Measurements from ENCODE around the gene PLEKHH1.
A peak's percentile ranks its signal among the peaks of the same experiment; 100 is the strongest.

The PLEKHH1 gene

DNA sequence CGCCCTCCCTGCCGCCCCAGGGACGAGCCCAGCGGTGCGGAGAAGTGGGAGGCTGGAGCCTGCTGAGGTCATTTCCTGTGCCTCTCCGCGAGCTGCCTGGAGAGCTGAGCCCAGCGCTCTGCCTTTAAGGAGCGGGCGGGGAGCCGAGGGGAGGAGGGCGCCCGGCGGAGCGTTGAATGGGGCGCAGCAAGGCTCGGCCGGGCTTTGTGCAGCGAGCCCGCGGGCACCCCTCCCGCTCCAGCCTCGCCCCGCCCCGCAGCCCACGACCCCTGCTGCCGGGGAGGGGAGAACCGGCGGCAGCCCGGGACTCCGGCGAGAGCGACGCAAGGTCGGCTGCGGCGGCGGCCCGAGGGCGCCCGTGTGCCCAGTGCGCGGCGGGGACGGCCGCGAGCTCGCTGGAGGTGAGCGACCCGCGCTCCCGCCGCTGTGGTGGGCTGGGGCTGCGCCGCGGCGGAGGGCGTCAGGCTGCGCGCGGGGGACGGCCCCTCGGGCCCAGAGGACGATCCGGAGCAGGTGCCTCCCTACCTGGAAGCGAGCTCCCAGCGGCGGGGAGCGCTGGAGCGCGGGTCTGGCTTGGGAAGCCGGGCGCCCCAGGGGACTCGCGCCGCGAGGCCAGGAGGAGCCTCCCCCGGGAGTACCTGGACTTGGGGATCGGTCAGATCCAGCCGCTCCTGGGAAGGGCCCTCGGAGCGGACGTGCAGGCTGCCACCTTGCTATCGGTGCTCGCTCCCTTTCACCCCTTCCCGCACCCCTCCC lies at the start of gene PLEKHH1:
TSS of gene PLEKHH1 (plus strand) at position 293 of the 756 bp plus-strand sequence. CDS start 8,578 bp downstream, outside the sequence.
- peak; percentile 11 for DNase-seq

DNA sequence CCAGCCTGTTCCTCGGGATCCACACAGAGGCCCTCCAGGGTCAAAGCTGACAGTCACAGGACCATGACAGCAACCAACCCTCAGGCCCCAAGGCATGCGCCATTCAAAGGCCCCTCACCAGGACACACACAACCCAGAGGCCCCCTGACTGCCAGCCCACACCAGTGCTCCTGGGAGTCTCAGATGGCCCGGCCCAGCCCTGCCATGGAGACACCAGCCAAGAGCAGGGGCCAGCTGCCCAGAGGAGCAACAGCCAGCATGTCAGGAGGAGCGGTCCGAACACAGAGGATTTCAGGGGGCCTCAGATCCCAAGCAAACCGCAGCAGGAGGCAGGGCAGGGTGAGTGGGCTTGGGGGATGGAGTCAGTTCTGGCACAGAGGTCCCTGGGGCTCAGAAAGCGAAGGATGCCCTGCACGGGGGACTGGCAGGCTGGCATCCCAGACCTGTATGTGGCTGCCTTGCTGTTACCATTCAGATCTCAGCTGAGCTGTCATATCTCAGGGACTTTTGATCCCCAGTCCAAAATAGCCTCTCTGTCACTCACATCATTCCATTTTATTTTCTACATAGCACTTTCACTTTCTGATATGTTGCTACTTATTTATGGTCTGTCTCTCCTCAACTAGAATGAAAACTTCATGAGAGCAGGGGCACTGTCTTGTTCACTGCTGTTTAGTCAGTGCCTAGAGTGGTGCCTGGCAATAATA lies 49.4 kb upstream of the PLEKHH1 start:
- no peak for DNase-seq

DNA sequence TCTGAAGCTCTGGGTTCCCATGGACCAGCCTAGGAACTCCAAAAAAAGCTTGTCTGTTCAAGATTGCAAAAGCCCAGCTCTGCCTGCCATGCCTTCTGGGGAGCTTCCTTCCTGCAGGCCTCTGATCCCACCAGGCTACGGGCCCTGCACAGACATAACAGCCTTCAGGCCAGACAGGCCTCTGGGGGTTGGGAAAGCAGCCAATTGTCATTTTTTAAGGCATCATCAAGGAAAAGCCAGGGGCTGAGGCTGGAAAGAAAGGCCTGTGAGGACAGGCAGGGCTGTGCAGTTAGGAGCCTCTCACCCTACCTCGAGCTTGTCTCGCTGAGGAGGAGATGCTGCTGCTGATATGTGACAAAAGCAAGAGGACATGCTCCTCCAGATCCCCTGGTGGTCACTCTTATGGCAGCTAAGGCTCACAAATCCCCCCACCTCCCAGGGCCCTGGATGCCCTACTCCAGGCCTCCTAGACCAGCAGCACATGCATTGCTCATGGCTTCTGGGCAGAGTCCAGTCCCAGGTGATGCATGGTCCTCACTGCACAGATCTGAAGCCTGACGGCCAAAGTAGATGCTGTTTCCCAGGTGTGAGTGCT lies 47.5 kb upstream of the PLEKHH1 start:
- no peak for DNase-seq

DNA sequence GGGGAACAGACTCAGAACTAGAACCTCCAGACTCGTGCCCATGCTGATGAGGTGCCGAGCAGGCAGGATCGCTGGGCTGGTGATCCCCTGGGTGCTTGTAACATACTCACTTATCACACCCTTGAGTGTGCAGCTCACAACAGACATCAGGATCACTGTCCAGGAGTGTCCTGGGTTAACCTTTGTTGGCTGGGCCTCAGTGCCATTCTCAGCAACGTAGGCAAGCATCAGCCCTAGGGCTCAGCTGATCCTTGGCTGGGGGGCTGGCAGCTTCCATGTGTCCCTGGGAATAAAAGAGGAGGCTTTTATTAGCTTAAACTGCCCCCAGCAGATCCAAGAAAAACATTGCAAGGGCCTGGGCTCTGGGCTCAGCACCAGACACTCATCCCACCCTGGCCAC lies 46.2 kb upstream of the PLEKHH1 start:
- no peak for DNase-seq

DNA sequence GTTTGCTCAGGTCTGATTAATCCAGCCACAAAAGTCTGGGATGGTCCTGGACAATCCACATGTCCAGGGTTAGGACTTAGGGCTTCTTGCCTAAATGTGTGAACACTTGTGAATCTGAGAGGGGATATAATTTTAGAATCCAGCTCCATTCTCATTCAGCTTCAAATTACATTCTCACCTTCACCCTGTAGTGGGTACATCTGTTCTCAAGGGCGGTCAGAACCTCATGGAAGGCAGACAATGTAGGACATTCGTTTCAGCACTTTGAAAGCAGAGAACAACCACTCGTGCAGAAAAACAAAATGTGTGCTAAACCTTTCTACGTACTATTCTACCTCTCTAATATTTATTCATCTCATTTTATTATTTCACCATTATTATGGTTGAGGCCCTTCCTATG lies 45.8 kb upstream of the PLEKHH1 start:
- DNase-seq, result no peak

- DNase-seq, result peak; percentile 79
Measured at GRCh38 chr14:67487937-67488893, 44.9 kb upstream of the PLEKHH1 start, which contains the start of gene TMEM229B. Gene TMEM229B, minus strand, starts transcription at chr14:67488721. Its CDS starts 14,798 bp downstream, at chr14:67473923.

DNA sequence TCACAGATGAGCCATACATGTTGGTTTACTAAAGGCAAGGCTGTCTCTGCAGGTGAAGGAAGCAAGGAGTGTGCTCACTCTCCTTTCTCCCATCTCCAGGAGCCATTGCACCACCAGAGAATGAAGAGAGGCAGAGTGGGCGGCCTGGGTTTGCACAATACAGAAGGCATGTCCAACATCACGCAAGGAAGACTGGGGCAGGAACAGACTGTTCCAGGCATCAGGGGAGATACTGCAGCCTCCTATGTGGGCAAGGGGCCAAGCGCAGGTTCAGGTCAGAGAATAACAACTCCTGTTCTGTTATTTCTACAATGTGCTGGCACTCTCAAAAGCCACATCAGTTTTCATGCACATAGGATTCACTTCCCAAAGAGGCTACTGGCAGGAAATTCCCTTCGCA lies 42.9 kb upstream of the PLEKHH1 start:
- no peak for DNase-seq

DNA sequence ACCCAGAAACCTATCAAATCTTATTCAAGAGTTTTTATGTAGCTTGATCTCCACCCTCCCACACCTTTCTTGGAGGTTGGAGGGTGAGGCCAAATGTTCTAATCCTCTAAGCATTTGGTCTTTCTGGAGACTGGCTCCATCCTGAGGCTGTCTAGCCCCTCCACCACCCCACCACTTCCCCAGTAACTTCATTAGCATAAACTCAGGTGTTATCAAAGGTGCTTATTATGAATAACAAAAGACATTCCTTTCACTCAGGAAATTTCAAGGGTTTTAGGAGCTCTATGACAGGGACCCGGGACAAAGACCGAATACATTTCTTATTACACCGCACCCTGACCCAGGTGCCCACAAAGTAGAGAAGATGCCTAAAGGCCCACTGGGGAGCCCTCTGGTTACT lies 41.8 kb upstream of the PLEKHH1 start:
- DNase-seq, result no peak

DNA sequence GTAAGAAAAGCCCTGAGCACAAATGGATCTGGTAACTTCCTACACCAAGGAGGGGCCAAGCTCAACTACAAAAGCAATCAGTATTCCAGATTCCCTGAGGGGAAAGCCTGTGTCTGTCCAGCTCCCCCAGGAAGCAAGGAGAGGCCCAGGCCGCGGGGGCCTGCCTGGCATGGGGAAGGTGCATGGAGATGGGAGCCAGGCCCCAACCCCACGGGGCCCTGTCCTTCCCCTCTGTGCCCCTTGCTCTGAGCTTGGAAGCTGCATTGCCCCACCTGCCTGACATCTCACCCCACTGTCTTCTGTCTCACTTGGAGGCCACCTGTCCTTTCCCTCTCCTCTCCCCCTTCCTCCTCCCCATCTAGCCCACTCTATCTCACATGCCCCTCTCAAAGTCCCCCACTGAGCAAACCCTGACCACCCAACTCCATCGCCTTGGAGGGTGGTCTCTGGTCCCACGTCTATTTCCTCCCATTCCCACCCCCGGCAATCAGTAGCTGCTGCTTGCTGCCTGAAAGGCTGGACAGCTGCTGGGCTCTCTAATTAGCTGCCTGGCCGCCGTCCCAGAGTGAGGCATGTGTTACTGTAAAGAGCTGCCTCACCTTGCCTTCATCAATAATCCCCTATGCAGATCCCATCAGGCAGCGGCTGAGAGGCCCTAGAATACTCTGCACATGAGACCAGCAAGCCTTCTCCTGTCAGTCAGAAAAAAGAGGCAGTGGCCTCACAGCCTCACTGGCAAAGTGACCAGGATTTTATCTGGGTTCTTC lies 41.2 kb upstream of the PLEKHH1 start:
- DNase-seq, result no peak

DNA sequence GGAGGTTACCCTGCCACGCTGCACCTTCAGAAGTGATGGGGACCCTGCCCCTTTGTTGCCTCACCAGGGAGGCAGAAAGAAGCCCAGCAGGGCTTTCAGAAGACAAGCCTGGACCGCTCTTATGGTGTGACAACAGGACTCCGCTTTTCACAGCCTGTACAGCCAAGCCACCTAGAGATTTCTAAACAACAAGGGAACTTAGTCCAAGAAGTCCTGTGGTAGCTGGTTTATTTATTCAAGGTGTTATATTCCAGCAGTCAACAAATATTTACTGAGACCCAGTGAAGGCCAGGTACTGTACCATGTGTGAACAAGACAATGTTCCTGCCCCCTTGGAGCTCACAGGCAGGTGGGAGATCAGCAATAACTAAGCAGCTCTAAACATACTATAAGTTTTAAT lies 40.6 kb upstream of the PLEKHH1 start:
- DNase-seq, result no peak

- DNase-seq, result no peak
Measured at GRCh38 chr14:67493092-67493717, 39.9 kb upstream of the PLEKHH1 start.

GRCh38 chr14:67495827-67496226 lies 37.3 kb upstream of the PLEKHH1 start:
- DNase-seq, result no peak

- DNase-seq, result no peak
Measured at GRCh38 chr14:67497216-67497615, 35.9 kb upstream of the PLEKHH1 start.

DNA sequence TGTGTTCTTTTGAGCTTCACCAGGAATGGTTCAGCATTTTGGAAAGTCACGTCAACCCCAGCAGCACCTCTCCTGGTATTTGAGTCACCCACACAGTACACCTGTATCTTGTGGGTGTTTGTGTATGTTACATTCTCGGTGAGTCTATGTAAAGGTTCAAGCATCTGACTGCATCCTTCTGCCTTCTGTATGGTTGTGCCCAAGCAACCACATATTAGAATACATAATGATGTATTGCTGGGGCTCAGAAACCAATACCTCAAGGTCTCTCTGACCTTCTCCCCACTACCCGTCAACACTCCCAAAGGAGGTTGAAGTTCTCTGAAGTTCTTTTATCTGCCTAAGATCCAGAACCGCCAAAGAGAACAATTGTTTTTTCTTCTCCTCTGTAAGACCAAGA lies 35.4 kb upstream of the PLEKHH1 start:
- DNase-seq, result no peak

DNA sequence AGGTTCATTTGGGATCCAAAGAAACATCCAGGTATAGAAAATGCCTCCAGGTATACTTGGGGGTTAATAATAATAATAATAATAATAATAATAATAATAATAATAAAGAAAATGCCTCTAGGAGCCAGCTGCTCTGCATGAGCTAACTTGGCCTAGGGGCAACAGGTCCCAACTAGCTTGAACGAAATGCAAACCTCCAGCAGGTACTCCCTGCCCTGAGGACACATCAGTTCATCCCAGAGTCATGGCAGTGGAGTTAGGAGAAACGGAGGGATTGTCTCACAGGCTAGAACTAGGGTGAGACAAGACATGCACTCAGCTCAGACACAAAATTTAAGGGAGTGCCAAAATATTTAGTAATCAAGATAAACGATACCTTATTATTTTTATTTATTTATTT lies 32.1 kb upstream of the PLEKHH1 start:
- DNase-seq, result no peak

GRCh38 chr14:67501670-67502069 lies 31.4 kb upstream of the PLEKHH1 start:
- no peak for DNase-seq

- no peak for DNase-seq
Measured at GRCh38 chr14:67502867-67503266, 30.2 kb upstream of the PLEKHH1 start.

DNA sequence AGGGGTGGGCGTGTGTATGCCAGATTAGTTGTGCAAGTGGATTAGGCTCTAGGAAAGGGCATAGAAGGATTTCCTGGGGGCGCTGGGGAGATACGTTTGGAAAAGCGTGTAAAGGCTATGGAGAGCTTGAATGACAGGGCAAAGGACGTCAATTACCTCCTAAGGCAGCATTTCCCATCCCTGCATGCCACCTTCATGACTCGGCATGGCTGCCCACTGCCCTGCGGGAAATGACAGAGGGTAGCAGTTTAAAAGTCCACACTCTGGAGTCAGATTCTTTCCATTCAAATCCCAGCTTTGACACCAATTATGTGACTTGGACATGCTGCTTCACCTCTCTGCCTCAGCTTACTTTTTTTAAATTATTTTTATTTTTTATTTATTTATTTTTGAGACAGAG lies 29.8 kb upstream of the PLEKHH1 start:
- DNase-seq, result no peak

DNA sequence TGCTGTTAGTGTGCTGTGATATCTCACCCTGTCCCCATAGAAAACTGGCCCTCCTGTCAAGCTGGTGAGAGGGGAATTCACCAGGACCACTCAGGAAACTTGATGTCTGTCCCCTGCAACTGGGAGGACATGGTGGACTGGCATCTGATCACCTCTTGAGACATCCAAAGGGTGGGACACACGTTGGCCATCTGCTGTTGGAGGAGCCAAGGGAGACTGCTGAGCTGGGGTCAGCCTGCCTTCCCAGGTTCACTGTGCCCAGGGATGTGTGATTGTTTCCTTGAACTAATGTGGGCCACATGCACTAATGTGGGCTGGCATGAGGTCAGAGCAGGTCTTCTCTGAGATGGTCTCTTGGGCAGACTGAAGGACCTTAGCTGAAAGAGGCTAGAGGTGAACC lies 27.8 kb upstream of the PLEKHH1 start:
- no peak for DNase-seq

DNA sequence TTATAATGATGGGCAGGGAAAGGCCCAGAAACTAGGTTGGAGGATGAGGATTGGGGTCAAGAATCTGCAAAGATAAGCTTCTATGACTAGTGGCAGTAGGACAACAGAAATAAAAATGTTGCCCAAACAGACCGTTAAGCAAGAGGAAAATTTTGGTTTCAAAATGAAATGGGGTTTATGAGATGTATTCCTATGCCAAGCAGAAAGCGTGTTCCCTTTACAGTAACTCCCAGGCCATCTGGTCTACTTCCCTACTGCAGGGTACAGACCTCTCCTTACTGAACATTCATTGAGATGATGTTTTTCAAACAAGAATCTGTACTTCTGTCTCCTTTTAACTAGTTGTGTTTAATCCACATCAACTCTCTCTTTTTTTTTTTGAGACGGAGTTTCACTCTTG lies 24.1 kb upstream of the PLEKHH1 start:
- no peak for DNase-seq

DNA sequence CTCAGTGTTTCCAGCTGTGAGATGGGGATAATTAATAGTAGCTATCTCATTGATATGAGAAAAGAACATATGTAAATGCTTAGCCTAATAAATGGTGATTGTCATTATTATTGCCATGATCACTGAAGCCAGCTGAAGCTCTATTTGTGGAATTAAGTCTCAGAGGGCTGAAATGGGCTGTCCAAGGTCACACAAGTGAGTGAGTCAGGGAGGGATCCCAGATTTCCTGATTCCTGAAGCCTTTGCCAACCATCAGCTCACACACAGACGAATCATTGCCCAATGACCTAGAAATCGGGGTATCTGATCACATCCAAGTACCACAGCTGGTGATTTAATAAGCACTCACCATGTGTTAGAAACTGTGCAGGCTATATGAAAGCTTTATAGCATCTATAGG lies 23.0 kb upstream of the PLEKHH1 start:
- DNase-seq, result no peak

DNA sequence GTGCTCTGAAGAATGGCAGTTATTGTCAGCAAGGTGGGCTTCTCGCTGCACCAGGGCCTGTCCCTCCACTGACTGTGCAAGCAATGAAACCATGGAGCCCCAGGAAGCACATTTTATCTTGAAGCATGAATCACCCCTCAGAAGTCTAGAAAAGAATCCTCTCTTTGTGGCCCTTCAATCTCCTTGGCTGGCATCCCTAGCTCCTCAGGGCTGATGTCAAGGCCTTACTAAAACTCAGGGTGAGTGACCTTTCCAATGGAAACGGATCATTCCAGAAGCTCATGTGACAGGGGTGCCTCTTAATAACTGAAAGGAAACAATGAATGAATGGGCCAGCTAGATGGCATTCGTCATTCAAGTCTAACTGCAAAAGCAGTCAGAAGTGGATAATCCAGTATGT lies 22.3 kb upstream of the PLEKHH1 start:
- no peak for DNase-seq

All from GDM1 (cell line).